NCI-H2107 treated with DMSO at 0.1 percent for 48 hours (cell line): ENCODE results near the gene PWP2.
"Not testable (repeated sequence)": the region's sequence is repeated elsewhere in the genome, so short reads cannot be mapped to it uniquely, and the experiment has no call there.

Source experiments
- DNase-seq: peaks from one replicate; lab custom pipeline; 2025; ENCODE audit not compliant: unreplicated experiment; lab: John Stamatoyannopoulos, UW

Gene PWP2

GRCh38 chr21:44107026-44107501, at the start of gene PWP2:
TSS of gene PWP2 (plus strand) at chr21:44107399. CDS start at chr21:44107417, 18 bp downstream.
- DNase-seq: not testable (repeated sequence)

DNA sequence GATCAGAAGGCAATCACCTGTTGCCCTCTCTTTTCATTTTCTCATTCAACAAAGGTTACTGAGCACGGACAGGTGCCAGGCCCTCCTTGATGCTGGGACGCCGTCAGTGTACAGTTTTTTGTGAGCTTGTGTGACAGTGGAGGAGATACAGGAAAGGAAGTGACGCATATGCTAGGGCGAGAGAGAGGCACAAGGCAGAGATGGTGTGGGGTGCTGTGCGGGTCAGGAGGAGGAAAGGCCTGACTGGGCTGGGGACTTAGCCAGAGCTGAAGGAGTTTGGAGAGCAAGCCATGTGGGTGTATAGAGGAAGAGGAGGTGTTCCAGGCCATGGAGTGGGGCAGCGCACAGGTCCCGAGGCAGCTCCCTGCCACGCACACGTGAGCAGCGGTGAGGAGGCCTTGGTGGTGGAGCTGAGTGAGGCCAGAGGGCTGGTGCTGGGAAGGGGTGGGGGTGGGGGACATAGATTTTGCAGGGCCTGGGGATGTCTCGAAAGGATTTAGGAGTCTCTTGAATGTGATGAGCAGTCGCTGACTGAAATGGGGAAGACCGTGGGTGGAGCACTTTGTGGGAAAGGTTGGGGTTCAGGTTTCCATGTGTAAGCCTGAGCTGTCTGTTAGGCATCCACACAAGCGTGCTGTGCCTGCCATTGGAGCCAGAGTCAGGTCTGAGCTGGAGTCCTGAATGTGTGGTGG, 49.1 kb upstream of the PWP2 start:
- DNase-seq: no peak

- no peak for DNase-seq
Measured at GRCh38 chr21:44058652-44058964, 48.6 kb upstream of the PWP2 start.

DNA sequence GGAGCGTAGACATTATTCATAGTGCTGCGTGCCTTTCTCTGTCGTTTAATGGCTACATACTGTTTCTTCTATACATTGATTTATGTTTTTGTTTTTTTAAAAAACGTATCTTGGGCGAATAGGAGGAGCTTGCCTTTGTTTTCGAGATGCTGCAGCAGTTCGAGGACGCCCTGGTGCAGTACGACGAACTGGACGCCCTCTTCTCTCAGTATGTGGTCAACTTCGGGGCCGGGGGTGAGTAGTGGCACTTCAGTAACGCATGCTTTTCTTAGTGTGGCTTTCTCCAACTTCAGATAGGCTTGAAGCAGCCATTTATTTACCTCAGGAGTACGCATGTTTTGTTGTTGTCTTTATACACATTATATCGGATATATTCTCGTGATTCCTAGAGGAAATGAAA, 48.2 kb upstream of the PWP2 start:
- DNase-seq: no peak

GRCh38 chr21:44059710-44060109, 47.5 kb upstream of the PWP2 start:
- DNase-seq: no peak

GRCh38 chr21:44062380-44062779, 44.8 kb upstream of the PWP2 start:
- no peak for DNase-seq

- no peak for DNase-seq
Measured at GRCh38 chr21:44063151-44063912, 43.9 kb upstream of the PWP2 start.

DNA sequence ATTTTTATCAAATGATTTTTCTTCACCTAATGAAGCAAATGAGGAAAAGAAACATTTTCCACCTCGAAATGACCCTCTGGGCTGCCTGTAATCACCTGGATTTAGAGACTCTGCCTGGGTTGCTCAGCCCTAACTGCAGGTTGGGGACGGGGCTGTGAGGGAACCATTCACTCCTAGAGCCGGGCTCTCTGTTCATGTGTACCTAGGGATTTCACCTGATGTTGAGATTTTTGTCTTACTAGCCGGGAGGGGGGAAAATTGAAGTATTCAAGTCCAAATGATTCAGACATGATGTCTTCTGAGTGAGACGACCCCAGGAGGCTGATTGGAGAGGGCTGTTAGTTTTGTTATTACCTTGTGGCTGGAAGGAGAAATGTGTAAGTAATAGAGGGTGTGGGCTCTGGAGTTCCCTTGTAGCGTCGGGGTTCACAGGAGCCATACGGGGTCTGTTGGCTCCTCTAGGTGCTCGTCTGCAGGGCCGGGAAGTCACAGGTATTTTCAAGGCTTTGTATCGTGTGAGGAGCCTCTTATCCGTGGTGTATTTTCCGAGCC, 42.3 kb upstream of the PWP2 start:
- no peak for DNase-seq

- DNase-seq: no peak
Measured at GRCh38 chr21:44065428-44065827, 41.8 kb upstream of the PWP2 start.

- DNase-seq: no peak
Measured at GRCh38 chr21:44066116-44066515, 41.1 kb upstream of the PWP2 start.

GRCh38 chr21:44067011-44067839, 40.0 kb upstream of the PWP2 start:
- DNase-seq: no peak

GRCh38 chr21:44070391-44070790, 36.8 kb upstream of the PWP2 start:
- DNase-seq: no peak

DNA sequence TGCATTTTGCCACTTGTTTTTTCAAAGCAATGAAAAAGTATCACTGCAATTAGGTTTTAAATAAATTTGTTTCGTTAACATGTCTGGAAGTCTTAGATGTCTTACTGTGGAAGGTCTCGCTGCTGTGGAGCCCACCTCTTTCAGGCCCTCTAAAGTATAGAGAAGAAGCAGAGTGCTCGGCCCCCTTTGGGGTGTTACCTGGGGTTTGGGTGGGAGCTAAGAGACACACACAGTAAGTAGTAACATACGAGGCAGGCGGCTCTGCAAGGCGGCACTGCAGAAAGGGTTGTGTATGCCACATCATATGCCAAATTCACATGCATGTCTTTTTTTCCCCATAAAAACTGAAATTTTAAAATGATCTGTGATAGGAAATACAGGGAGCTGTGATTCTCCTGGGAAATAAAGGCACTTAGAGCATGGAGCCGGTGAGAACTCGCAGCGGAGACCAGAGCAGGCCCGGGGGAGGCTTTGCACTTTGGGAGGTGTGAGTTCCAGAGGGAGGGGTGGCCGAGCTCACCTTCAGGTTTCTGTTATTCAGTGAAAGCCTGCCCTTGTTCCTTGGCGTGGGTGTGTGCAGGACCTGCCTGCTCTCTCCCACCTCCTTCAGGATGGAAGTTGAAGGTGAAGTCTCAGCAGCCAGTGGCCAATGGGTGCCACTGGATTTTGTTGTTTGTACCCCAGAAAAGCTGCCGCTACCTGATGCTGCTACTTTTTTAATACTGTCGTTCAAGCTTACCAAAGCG, 35.7 kb upstream of the PWP2 start:
- DNase-seq: no peak

- DNase-seq: no peak
Measured at GRCh38 chr21:44072111-44072510, 35.1 kb upstream of the PWP2 start.

- DNase-seq: no peak
Measured at GRCh38 chr21:44074315-44074958, 32.8 kb upstream of the PWP2 start.

GRCh38 chr21:44076316-44076715, 30.9 kb upstream of the PWP2 start:
- no peak for DNase-seq

GRCh38 chr21:44078411-44078981, 28.7 kb upstream of the PWP2 start:
- no peak for DNase-seq

DNA sequence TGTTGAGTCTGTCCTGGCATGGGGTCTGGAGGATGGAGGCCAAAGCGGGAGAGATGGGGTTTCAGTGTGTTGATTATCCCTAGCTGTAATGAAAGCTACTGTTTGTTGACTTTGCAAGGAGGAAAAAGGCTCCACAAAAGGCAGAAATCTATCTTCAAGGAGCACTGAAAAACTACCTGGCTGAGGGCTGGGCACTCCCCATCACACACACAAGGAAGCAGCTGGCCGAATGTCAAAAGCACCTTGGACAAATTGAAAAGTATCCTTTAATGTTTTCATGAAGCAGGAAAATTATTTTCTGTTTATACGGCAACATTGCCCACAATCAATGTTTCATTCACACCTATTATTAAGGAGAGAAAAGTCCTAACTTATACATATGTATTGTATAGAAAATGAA, 27.8 kb upstream of the PWP2 start:
- no peak for DNase-seq

DNA sequence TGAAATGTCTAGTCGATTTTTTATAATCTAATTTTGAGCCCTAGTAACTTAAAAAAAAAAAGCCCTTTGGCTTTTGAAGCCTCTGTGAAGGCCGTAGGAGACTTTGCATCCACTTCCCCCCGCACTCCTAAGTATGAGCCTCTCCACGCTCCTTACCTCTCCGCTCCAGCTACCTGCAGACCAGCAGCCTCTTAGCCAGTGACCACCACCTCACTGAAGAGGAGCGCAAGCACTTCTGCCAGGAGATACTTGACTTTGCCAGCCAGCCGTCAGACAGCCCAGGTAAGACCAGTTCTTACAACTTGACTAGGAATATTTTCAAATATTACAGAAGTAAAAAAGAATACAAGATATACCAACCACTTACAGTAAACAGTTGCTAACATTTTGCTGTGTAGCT, 27.4 kb upstream of the PWP2 start:
- no peak for DNase-seq
